Muscle layer of duodenum (tissue), 2 donors: ENCODE measurements around the gene GPER1.

ENCODE experiments used
- H3K27ac ChIP-seq: one replicate; pipeline ENCODE4 v1.7.0; 2013; ENCODE audit warnings: mild to moderate bottlenecking, low read length
- H3K27me3 ChIP-seq: one replicate; pipeline ENCODE4 v1.7.0; 2013; ENCODE audit warnings: low read depth, mild to moderate bottlenecking, control low read depth, low read length
- H3K36me3 ChIP-seq, 2 donors: one replicate each; pipeline ENCODE4 v1.7.0; 2013; ENCODE audit warnings: low read length in 2 of 2, control low read depth in 1 of 2, mild to moderate bottlenecking in 1 of 2; ENCODE audit not compliant: insufficient read depth in 2 of 2, control insufficient read depth in 1 of 2
- H3K4me1 ChIP-seq, 2 donors: one replicate each; pipeline ENCODE4 v1.7.0; 2013; ENCODE audit warnings: low read length in 2 of 2, mild to moderate bottlenecking in 2 of 2, control low read depth in 1 of 2, moderate library complexity in 1 of 2; ENCODE audit not compliant: insufficient read depth in 2 of 2, control insufficient read depth in 1 of 2
- H3K4me3 ChIP-seq, 2 donors: one replicate each; pipeline ENCODE4 v1.7.0; 2013; ENCODE audit warnings: low read length in 2 of 2, low read depth in 1 of 2, mild to moderate bottlenecking in 1 of 2
- H3K9me3 ChIP-seq, 2 donors: one replicate each; pipeline ENCODE4 v1.7.0; 2013; ENCODE audit warnings: low read length in 2 of 2, control low read depth in 1 of 2, mild to moderate bottlenecking in 1 of 2; ENCODE audit not compliant: control insufficient read depth in 1 of 2
- donor health status: healthy.

The GPER1 gene

DNA sequence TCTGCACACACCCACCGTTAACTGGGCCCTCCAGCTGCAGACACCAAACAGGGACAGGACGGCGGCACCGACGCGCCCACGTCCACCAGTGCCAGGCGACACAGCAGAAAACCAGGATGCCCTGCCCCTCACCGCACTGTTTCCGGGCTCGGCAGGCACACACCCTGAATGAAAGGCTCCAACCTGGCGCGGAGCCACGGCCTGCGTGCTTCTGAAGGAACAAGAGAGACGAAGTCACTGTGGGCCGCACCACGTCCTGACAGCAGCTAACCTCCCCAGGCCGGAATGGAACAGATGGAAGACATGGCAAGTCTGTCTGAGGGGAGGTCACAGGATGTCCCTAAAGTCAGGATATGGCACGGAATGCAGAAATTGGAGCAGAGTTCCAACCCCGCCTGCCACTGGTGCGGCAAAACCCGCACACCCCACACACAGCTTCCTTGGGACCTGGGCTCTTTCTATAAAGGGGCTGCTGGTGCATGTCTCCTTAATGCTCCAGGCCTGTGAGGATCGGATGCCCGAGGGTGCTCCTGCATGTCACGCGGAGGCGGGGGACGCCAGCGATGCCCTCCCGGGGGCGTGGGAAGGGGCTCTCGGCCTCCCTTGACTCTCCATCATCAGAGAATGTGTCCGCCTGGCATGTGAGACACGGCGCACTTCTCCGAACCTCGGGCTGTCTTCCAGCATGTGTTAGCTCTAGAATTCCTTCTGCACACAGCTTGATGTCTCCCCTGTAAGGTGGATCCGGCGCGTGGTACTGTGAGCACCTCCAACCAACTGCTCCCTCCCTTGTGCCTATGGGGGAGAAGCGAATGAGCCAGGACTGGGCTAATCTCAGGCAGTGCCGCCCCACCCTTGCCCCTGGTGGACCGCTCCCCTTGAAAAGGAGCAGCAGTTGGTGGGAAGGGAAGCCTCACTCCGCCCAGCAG, 3.9 kb upstream of the GPER1 start:
- H3K4me3 ChIP-seq, result no peak overlapping the region
- no peaks in the 10 kb centered on the region for H3K27me3 ChIP-seq
- no peaks in the 10 kb centered on the region for H3K36me3 ChIP-seq
- H3K4me1 ChIP-seq, result peaks cover 9 to 39% of the 10 kb centered on the region in 2 donors
- H3K27ac ChIP-seq, result no peak overlapping the region
- H3K9me3 ChIP-seq, result no peaks in the 10 kb centered on the region

- Histone ChIP-seq H3K4me3 (no peak overlapping the region), H3K4me1 (peaks cover 9 to 39% of the 10 kb centered on the region in 2 donors), H3K27me3 (no peaks in the 10 kb centered on the region), H3K9me3 (no peaks in the 10 kb centered on the region), H3K36me3 (no peaks in the 10 kb centered on the region), H3K27ac (no peak overlapping the region)
These were observed 2.6 kb upstream of the GPER1 start for GRCh38 chr7:1085266-1085665.

GRCh38 chr7:1085910-1086421, 1.9 kb upstream of the GPER1 start:
- Histone ChIP-seq H3K27ac (no peak overlapping the region), H3K9me3 (no peaks in the 10 kb centered on the region), H3K4me3 (no peak overlapping the region), H3K4me1 (peaks cover 9 to 39% of the 10 kb centered on the region in 2 donors), H3K36me3 (no peaks in the 10 kb centered on the region), H3K27me3 (no peaks in the 10 kb centered on the region)

DNA sequence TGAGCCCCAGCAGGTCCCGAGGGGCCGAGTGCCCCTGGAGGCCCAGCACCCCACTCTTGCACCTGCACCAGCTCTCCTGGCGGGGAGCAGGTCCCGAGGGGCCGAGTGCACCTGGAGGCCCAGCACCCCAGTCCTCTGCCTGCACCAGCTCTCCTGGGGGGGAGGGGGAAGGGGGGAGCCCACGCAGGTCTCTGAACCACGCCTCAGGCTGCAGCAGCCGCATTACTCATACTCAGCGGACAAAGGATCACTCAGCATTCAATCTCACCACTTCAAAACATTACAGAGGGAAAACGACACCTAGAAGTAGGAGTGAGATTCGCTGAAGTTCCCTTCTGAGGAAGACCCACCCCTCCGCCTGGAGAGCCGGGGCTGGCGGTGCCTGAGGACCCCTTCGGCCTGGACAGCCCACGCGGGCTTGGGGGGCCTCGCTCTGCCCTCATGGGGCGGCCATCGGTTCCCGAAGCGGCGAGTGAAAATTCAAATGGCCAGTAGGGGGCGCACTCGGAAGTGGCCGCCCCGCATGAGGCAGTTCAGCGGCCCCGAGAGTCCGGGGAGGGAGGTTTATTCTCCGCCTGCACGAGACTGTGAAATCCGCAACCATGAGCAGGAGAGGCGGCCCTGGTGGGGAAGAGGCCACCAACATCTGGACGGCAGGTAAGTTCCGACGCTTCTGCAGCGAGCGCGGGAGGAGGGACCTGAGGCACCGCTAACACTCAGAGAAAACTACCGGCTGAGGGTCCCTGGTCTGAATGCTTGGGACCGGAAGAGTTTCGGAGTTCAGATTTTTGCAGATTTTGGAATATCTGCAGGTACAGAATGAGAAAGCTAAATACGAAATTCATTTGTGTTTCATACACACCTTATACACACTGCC, 1.1 kb upstream of the GPER1 start:
- Histone ChIP-seq H3K27ac (no peak overlapping the region), H3K27me3 (no peaks in the 10 kb centered on the region), H3K4me3 (peak overlapping the region; percentile 61), H3K9me3 (no peaks in the 10 kb centered on the region), H3K36me3 (peaks cover 2 to 4% of the 10 kb centered on the region in 2 donors), H3K4me1 (peaks cover 9 to 32% of the 10 kb centered on the region in 2 donors)

- no peak overlapping the region for H3K27ac ChIP-seq
- H3K36me3 ChIP-seq, result peaks cover 5 to 10% of the 10 kb centered on the region in 2 donors
- H3K27me3 ChIP-seq, result no peaks in the 10 kb centered on the region
- H3K4me3 ChIP-seq, result peak overlapping the region; percentile 61
- peaks cover 9 to 25% of the 10 kb centered on the region in 2 donors for H3K4me1 ChIP-seq
- no peaks in the 10 kb centered on the region for H3K9me3 ChIP-seq
These were observed 473 bp upstream of the GPER1 start for GRCh38 chr7:1087465-1087814.

GRCh38 chr7:1090236-1090635, 2.3 kb downstream of the GPER1 start:
- Histone ChIP-seq H3K36me3 (peaks cover 5 to 17% of the 10 kb centered on the region in 2 donors), H3K9me3 (no peaks in the 10 kb centered on the region), H3K4me1 (peaks cover 9 to 23% of the 10 kb centered on the region in 2 donors), H3K27me3 (no peaks in the 10 kb centered on the region), H3K4me3 (no peak overlapping the region), H3K27ac (no peak overlapping the region)

GRCh38 chr7:1090686-1091643, 3.1 kb downstream of the GPER1 start:
- no peaks in the 10 kb centered on the region for H3K9me3 ChIP-seq
- no peak overlapping the region for H3K4me3 ChIP-seq
- H3K27ac ChIP-seq, result no peak overlapping the region
- H3K27me3 ChIP-seq, result no peaks in the 10 kb centered on the region
- peaks cover 5 to 17% of the 10 kb centered on the region in 2 donors for H3K36me3 ChIP-seq
- H3K4me1 ChIP-seq, result peaks cover 9 to 23% of the 10 kb centered on the region in 2 donors

DNA sequence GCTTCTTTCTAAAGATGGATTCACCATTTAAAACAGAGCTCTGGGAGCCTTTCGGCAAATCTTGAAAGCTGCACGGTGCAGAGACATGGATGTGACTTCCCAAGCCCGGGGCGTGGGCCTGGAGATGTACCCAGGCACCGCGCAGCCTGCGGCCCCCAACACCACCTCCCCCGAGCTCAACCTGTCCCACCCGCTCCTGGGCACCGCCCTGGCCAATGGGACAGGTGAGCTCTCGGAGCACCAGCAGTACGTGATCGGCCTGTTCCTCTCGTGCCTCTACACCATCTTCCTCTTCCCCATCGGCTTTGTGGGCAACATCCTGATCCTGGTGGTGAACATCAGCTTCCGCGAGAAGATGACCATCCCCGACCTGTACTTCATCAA, 3.7 kb downstream of the GPER1 start:
- peaks cover 9 to 17% of the 10 kb centered on the region in 2 donors for H3K4me1 ChIP-seq

GRCh38 chr7:1092161-1092632, 4.3 kb downstream of the GPER1 start:
- no peak overlapping the region for H3K27ac ChIP-seq
- no peak overlapping the region for H3K4me3 ChIP-seq
- peaks cover 6 to 13% of the 10 kb centered on the region in 2 donors for H3K4me1 ChIP-seq
- H3K27me3 ChIP-seq, result no peaks in the 10 kb centered on the region
- H3K36me3 ChIP-seq, result peaks cover 5 to 17% of the 10 kb centered on the region in 2 donors
- H3K9me3 ChIP-seq, result no peaks in the 10 kb centered on the region

More for the DNA sequence above, 3.7 kb downstream of the GPER1 start:
- no peak overlapping the region for H3K27ac ChIP-seq
- H3K4me3 ChIP-seq, result no peak overlapping the region
- H3K9me3 ChIP-seq, result no peaks in the 10 kb centered on the region
- no peaks in the 10 kb centered on the region for H3K27me3 ChIP-seq
- peaks cover 5 to 17% of the 10 kb centered on the region in 2 donors for H3K36me3 ChIP-seq

DNA sequence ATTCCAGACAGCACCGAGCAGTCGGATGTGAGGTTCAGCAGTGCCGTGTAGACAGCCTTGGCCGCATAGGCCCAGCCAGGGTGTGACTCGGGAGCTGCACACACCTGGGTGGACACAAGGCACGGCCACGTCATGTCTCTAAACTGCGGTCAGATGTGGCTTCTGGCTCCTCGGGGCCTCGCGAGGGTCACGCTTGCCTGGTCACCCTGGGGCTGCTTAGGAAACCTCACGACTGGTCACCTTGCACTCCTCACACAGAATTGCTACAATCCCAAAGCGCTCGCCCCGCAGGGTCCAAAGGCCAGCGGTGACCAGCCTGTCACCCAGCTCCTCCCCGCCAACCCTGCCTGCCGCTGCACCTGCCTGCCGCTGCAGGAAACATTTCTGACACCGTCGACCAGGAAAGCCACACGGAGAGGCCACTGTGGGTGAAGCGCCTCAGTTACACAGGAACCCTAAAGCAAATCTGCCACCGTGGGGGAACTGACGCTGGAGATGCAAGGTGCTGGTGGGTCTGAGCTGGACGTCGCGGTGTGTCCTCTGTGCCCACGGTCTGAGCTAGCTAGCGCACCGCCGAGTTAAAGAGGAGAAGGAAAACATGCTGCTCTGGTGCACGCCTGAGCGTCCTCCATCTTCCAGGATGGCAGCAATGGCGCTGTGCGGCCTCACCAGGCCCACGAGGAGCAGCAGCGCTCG, 5.0 kb downstream of the GPER1 start:
- H3K4me1 ChIP-seq, result peaks cover 0 to 6% of the 10 kb centered on the region in 2 donors
- peaks cover 5 to 17% of the 10 kb centered on the region in 2 donors for H3K36me3 ChIP-seq
- H3K27me3 ChIP-seq, result no peaks in the 10 kb centered on the region
- no peak overlapping the region for H3K4me3 ChIP-seq
- no peak overlapping the region for H3K27ac ChIP-seq
- no peaks in the 10 kb centered on the region for H3K9me3 ChIP-seq
